Natural killer cell (primary cell): ENCODE data around the gene WNT3A. TPM values are rescaled to one million over a fixed set of nuclear protein-coding genes. Genes with fewer than 3 reads are reported as not detected.

Experiments used
- ATAC-seq, 3 donors: fragments of 150-1000 bp in 2 of 3; fragments of 200-7000 bp in 1 of 3; cut with Tn5 transposase; 1 replicate in 1 of 3; 2 replicates in 2 of 3; pipeline ENCODE4 v1.10.0; 2021; ENCODE audit warnings: mild to moderate bottlenecking in 2 of 3, moderate library complexity in 2 of 3
- DNase-seq, 2 donors: peaks; one replicate each; pipeline versions ENCODE4 v3.0.0 to v3.0.0-alpha.2; 2013 to 2021; ENCODE audit warnings: mixed read lengths in 1 of 2
- H3K27ac ChIP-seq: one replicate; pipeline ENCODE4 v1.5.1; 2013; ENCODE audit warnings: mild to moderate bottlenecking, low read length
- H3K27me3 ChIP-seq: one replicate; pipeline ENCODE4 v1.6.1; 2013; ENCODE audit warnings: low read length; ENCODE audit not compliant: control insufficient read depth, insufficient read depth
- H3K36me3 ChIP-seq: one replicate; pipeline ENCODE4 v1.6.1; 2013; ENCODE audit warnings: low read length; ENCODE audit not compliant: control insufficient read depth, insufficient read depth
- H3K4me1 ChIP-seq: one replicate; pipeline ENCODE4 v1.6.1; 2013; ENCODE audit warnings: low read length; ENCODE audit not compliant: control insufficient read depth, insufficient read depth
- H3K4me3 ChIP-seq: one replicate; pipeline ENCODE4 v1.5.1; 2013; ENCODE audit warnings: low read length
- H3K9me3 ChIP-seq: one replicate; pipeline ENCODE4 v1.6.1; 2013; ENCODE audit warnings: low read length; ENCODE audit not compliant: control insufficient read depth, insufficient read depth
- H3K27ac Mint-ChIP-seq, 2 donors: one replicate each; pipeline ENCODE4 v1.8.0; 2022; ENCODE audit warnings: mild to moderate bottlenecking in 2 of 2, mixed read lengths in 2 of 2, moderate library complexity in 1 of 2
- H3K27me3 Mint-ChIP-seq, 2 donors: one replicate each; pipeline ENCODE4 v1.8.0; 2022; ENCODE audit warnings: low read depth in 2 of 2, mixed read lengths in 2 of 2
- H3K36me3 Mint-ChIP-seq: one replicate; pipeline ENCODE4 v1.8.0; 2022; ENCODE audit warnings: mixed read lengths
- H3K4me1 Mint-ChIP-seq, 2 donors: one replicate each; pipeline ENCODE4 v1.8.0; 2022; ENCODE audit warnings: mixed read lengths in 2 of 2
- H3K4me3 Mint-ChIP-seq: one replicate; pipeline ENCODE4 v1.8.0; 2022; ENCODE audit warnings: mild to moderate bottlenecking, moderate library complexity, mixed read lengths
- H3K9me3 Mint-ChIP-seq, 2 donors: one replicate each; pipeline ENCODE4 v1.8.0; 2022; ENCODE audit warnings: mixed read lengths in 2 of 2
- WGBS: methylation state at CpG from one replicate; pipeline ENCODE4 v1.1.7; 2013; ENCODE audit warnings: missing lambda C conversion rate; ENCODE audit not compliant: insufficient coverage; 5-methylcytosine and 5-hydroxymethylcytosine counted together
- intact Hi-C: fragments of 100-400 bp; cut with micrococcal nuclease; formaldehyde crosslinking; loops from one replicate; pipeline ENCODE4 v1.14.2; 2022
- total RNA-seq, 4 donors: library from RNA; stranded (reverse); fragments of 120-200 nt in 1 of 4; gene quantifications; one replicate each; pipeline versions ENCODE4 v1.2.3 to v1.2.4, GENCODE V29; 2013 to 2022
- TF ChIP-seq, protein P1 (sequence below): fragments of 200-600 bp; IDR thresholded peaks from one replicate; pipeline ENCODE4 v1.8.0; 2022; ENCODE audit warnings: antibody characterized with exemption

Gene WNT3A
- total RNA-seq, 3 donors from 2014 or later (not counting 1 experiment from before 2014, with no cell fraction given), result not detected

DNA sequence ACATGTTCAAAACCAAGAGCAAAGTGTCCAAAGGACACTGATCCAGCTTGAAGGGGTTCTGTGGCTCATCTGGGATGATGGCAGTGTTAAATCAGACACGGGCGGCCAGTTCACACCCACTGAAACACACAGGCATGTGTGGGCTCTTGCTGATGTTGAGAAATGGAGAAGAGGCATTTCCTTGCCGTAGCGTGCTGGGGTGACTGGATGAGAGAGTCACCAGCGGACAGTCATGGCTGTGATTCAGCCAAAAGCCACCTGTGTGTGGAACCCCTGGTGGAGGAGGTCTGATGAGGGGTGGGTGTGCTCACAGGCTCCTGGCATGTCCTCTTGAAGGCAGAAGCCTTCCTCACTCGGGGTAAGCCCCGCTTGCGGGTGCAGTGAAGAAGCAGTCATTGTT, 89.1 kb downstream of the WNT3A start:
- intact Hi-C loops, result no loop called here
- peak overlapping the region; percentile 2 for H3K4me3 Mint-ChIP-seq
- no peak overlapping the region for H3K4me3 ChIP-seq
- H3K36me3 Mint-ChIP-seq, result peaks cover 7% of the 10 kb centered on the region
- H3K36me3 ChIP-seq, result peaks cover 39% of the 10 kb centered on the region
- peaks cover 53% of the 10 kb centered on the region for H3K4me1 ChIP-seq
- no peaks in the 10 kb centered on the region for H3K27me3 ChIP-seq
- H3K4me1 Mint-ChIP-seq, result peaks cover 54 to 61% of the 10 kb centered on the region in 2 donors
- peaks cover 3 to 8% of the 10 kb centered on the region in 2 donors for H3K9me3 Mint-ChIP-seq
- H3K9me3 ChIP-seq, result peaks cover 13% of the 10 kb centered on the region
- H3K27ac ChIP-seq, result no peak overlapping the region
- peak overlapping the region; percentile 43 to 63 for H3K27ac Mint-ChIP-seq
- 92% methylated on average over 8 of the region's 8 CpGs for WGBS
- TF ChIP-seq, protein P1, sequence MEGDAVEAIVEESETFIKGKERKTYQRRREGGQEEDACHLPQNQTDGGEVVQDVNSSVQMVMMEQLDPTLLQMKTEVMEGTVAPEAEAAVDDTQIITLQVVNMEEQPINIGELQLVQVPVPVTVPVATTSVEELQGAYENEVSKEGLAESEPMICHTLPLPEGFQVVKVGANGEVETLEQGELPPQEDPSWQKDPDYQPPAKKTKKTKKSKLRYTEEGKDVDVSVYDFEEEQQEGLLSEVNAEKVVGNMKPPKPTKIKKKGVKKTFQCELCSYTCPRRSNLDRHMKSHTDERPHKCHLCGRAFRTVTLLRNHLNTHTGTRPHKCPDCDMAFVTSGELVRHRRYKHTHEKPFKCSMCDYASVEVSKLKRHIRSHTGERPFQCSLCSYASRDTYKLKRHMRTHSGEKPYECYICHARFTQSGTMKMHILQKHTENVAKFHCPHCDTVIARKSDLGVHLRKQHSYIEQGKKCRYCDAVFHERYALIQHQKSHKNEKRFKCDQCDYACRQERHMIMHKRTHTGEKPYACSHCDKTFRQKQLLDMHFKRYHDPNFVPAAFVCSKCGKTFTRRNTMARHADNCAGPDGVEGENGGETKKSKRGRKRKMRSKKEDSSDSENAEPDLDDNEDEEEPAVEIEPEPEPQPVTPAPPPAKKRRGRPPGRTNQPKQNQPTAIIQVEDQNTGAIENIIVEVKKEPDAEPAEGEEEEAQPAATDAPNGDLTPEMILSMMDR, result no peak
- no peak for ATAC-seq
- no peaks in the 10 kb centered on the region for H3K27me3 Mint-ChIP-seq
- DNase-seq, result peak in 1 of 2 donors; percentile 9

DNA sequence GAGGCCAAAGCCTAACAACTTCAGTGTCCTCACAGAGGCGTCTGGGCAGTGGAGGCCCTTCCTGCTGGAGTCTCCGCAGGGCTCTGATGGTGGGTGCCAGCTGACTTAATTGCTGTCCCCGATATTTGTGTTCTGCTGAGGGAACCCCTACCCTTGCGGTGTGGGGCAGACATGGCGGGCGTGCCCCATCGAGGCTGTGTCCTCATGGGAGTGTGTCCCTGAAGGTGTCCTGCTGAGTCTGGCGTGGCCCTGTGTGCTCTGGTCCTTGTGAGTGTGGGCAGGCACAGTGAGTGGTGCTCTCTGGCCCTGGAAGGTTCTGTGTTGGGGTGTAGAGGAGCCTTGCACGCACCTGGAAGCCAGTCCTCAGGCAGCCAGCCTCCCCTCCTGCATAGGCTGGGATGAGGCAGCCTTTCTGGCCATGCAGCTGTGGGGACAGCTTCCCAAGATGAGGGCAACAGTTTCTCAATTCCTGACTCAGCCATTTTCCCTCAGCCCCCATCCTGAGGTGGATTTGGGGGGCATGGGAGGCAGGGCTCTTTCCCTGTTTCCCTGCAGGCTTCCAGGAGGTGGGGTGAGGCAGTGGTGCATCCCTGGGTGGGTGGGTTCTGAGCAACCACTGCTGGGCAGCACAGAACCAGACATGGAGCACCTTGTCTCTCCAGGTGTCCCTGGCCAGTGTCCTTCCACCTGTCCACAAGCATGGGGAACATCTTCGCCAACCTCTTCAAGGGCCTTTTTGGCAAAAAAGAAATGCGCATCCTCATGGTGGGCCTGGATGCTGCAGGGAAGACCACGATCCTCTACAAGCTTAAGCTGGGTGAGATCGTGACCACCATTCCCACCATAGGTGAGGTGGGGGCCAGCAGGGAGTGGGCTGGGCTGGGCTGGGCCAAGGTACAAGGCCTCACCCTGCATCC, 89.9 kb downstream of the WNT3A start:
- TF ChIP-seq, protein P1, result no peak
- H3K4me1 ChIP-seq, result peaks cover 53% of the 10 kb centered on the region
- H3K4me1 Mint-ChIP-seq, result peaks cover 54 to 59% of the 10 kb centered on the region in 2 donors
- H3K27me3 ChIP-seq, result no peaks in the 10 kb centered on the region
- ATAC-seq (no peak), DNase-seq (peak in 1 of 2 donors; percentile 9)
- intact Hi-C loops, result no loop called here
- H3K27ac ChIP-seq, result no peak overlapping the region
- peak overlapping the region; percentile 65 to 72 for H3K27ac Mint-ChIP-seq
- peaks cover 13% of the 10 kb centered on the region for H3K9me3 ChIP-seq
- no peak overlapping the region for H3K4me3 Mint-ChIP-seq
- H3K36me3 ChIP-seq, result peaks cover 39% of the 10 kb centered on the region
- WGBS, result 94% methylated on average over 11 of the region's 13 CpGs
- no peaks in the 10 kb centered on the region for H3K27me3 Mint-ChIP-seq
- peaks cover 7% of the 10 kb centered on the region for H3K36me3 Mint-ChIP-seq
- H3K9me3 Mint-ChIP-seq, result peaks cover 3 to 8% of the 10 kb centered on the region in 2 donors
- no peak overlapping the region for H3K4me3 ChIP-seq

DNA sequence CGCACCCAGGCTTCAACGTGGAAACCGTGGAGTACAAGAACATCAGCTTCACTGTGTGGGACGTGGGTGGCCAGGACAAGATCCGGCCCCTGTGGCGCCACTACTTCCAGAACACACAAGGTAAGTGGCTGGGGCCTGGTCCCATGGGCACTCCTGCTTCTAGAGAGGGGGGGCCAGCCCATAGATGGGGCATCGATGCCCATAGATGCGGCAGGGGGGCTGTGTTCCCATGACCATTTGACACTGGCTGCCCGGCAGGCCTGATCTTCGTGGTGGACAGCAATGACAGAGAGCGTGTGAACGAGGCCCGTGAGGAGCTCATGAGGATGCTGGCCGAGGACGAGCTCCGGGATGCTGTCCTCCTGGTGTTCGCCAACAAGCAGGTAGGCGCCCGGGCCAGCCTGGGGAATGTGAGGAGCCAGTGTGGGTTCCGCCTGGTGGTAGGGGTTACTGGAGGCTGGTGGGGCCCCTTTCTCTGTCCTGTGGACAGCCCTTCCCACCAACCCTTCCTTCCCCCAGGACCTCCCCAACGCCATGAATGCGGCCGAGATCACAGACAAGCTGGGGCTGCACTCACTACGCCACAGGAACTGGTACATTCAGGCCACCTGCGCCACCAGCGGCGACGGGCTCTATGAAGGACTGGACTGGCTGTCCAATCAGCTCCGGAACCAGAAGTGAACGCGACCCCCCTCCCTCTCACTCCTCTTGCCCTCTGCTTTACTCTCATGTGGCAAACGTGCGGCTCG, 90.7 kb downstream of the WNT3A start:
- Mint-ChIP-seq H3K27me3 (no peaks in the 10 kb centered on the region), H3K4me1 (peaks cover 48 to 50% of the 10 kb centered on the region in 2 donors), H3K4me3 (peak overlapping the region; percentile 37), H3K9me3 (peaks cover 3 to 8% of the 10 kb centered on the region in 2 donors), H3K36me3 (peaks cover 7% of the 10 kb centered on the region), H3K27ac (peak overlapping the region; percentile 65 to 72)
- TF ChIP-seq, protein P1, result no peak
- Histone ChIP-seq H3K9me3 (peaks cover 13% of the 10 kb centered on the region), H3K27ac (no peak overlapping the region), H3K4me1 (peaks cover 54% of the 10 kb centered on the region), H3K4me3 (no peak overlapping the region), H3K27me3 (no peaks in the 10 kb centered on the region), H3K36me3 (peaks cover 39% of the 10 kb centered on the region)
- DNase-seq (peak in 1 of 2 donors; percentile 11), ATAC-seq (no peak)
- intact Hi-C loops, result no loop called here
- 90% methylated on average over 33 of the region's 34 CpGs for WGBS
